Measurements from ENCODE around the gene DUSP15.

- TF ChIP-seq OSR1 (CRISPR knock-in tag; IDR thresholded peaks at IDR 0.05) (no peak), TCF4 (CRISPR knock-in tag; IDR thresholded peaks at IDR 0.05; ENCODE audit: borderline replicate concordance) (no peak), ISL1 (CRISPR knock-in tag; IDR thresholded peaks at IDR 0.05) (no peak), CREB5 (CRISPR knock-in tag; IDR thresholded peaks at IDR 0.05; ENCODE audit: low read depth) (no peak), ZFP30 (CRISPR knock-in tag; IDR thresholded peaks at IDR 0.05) (no peak)
- TF ChIP-seq, protein P1, sequence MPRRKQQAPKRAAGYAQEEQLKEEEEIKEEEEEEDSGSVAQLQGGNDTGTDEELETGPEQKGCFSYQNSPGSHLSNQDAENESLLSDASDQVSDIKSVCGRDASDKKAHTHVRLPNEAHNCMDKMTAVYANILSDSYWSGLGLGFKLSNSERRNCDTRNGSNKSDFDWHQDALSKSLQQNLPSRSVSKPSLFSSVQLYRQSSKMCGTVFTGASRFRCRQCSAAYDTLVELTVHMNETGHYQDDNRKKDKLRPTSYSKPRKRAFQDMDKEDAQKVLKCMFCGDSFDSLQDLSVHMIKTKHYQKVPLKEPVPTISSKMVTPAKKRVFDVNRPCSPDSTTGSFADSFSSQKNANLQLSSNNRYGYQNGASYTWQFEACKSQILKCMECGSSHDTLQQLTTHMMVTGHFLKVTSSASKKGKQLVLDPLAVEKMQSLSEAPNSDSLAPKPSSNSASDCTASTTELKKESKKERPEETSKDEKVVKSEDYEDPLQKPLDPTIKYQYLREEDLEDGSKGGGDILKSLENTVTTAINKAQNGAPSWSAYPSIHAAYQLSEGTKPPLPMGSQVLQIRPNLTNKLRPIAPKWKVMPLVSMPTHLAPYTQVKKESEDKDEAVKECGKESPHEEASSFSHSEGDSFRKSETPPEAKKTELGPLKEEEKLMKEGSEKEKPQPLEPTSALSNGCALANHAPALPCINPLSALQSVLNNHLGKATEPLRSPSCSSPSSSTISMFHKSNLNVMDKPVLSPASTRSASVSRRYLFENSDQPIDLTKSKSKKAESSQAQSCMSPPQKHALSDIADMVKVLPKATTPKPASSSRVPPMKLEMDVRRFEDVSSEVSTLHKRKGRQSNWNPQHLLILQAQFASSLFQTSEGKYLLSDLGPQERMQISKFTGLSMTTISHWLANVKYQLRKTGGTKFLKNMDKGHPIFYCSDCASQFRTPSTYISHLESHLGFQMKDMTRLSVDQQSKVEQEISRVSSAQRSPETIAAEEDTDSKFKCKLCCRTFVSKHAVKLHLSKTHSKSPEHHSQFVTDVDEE (CRISPR knock-in tag; IDR thresholded peaks at IDR 0.05), result no peak
- TF ChIP-seq, protein P2, sequence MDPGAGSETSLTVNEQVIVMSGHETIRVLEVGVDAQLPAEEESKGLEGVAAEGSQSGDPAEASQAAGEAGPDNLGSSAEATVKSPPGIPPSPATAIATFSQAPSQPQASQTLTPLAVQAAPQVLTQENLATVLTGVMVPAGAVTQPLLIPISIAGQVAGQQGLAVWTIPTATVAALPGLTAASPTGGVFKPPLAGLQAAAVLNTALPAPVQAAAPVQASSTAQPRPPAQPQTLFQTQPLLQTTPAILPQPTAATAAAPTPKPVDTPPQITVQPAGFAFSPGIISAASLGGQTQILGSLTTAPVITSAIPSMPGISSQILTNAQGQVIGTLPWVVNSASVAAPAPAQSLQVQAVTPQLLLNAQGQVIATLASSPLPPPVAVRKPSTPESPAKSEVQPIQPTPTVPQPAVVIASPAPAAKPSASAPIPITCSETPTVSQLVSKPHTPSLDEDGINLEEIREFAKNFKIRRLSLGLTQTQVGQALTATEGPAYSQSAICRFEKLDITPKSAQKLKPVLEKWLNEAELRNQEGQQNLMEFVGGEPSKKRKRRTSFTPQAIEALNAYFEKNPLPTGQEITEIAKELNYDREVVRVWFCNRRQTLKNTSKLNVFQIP (CRISPR knock-in tag; IDR thresholded peaks at IDR 0.05; ENCODE audit: borderline replicate concordance, low read depth), result no peak
- TF ChIP-seq, protein P3, sequence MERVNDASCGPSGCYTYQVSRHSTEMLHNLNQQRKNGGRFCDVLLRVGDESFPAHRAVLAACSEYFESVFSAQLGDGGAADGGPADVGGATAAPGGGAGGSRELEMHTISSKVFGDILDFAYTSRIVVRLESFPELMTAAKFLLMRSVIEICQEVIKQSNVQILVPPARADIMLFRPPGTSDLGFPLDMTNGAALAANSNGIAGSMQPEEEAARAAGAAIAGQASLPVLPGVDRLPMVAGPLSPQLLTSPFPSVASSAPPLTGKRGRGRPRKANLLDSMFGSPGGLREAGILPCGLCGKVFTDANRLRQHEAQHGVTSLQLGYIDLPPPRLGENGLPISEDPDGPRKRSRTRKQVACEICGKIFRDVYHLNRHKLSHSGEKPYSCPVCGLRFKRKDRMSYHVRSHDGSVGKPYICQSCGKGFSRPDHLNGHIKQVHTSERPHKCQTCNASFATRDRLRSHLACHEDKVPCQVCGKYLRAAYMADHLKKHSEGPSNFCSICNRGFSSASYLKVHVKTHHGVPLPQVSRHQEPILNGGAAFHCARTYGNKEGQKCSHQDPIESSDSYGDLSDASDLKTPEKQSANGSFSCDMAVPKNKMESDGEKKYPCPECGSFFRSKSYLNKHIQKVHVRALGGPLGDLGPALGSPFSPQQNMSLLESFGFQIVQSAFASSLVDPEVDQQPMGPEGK (CRISPR knock-in tag; IDR thresholded peaks at IDR 0.05; ENCODE audit: borderline replicate concordance), result no peak
Measured at GRCh38 chr20:31813611-31814010, 56.7 kb downstream of the DUSP15 start.

Measured in SK-N-SH treated with all-trans-retinoic acid at 6 μM for 48 hours (cell line).